Neural cell (in vitro differentiated cells): Measurements from ENCODE around the gene TM7SF2. TPM values are rescaled to one million over a fixed set of nuclear protein-coding genes. Genes with fewer than 3 reads are reported as not detected.

Experiments used
- H2AFZ ChIP-seq: fragments of 200-600, 300-800 bp; sonication (generic), shearing (Covaris generic); 2 replicates; pipeline ENCODE4 v1.6.0; 2014; ENCODE audit warnings: low read depth, mild to moderate bottlenecking, antibody characterized with exemption, low read length, moderate library complexity
- H3F3A ChIP-seq: fragments of 200-600 bp; shearing (Covaris generic); 2 replicates; pipeline ENCODE4 v1.6.1; 2016; ENCODE audit warnings: mild to moderate bottlenecking, moderate library complexity, mixed read lengths, antibody characterized with exemption, low read length; ENCODE audit not compliant: insufficient read depth, poor library complexity, severe bottlenecking
- H3K27ac ChIP-seq: fragments of 200-600, 300-800 bp; sonication (generic), shearing (Covaris generic); 2 replicates; pipeline ENCODE4 v1.5.1; 2014; ENCODE audit warnings: mild to moderate bottlenecking, low read length, moderate library complexity
- H3K27me3 ChIP-seq: fragments of 300-800, 200-600 bp; sonication (generic), shearing (Covaris generic); 2 replicates; pipeline ENCODE4 v1.6.0; 2014; ENCODE audit warnings: mild to moderate bottlenecking, low read depth, low read length, moderate library complexity; ENCODE audit not compliant: insufficient read depth
- H3K36me3 ChIP-seq: fragments of 300-800, 200-600 bp; sonication (generic), shearing (Covaris generic); 2 replicates; pipeline ENCODE4 v1.5.1; 2014; ENCODE audit warnings: mild to moderate bottlenecking, antibody characterized with exemption, low read length, moderate library complexity; ENCODE audit not compliant: insufficient read depth
- H3K4me2 ChIP-seq: fragments of 300-800, 200-600 bp; sonication (generic), shearing (Covaris generic); 2 replicates; pipeline ENCODE4 v1.6.0; 2014; ENCODE audit warnings: mild to moderate bottlenecking, low read length
- H3K4me3 ChIP-seq: fragments of 300-800, 200-600 bp; sonication (generic), shearing (Covaris generic); 2 replicates; pipeline ENCODE4 v1.5.1; 2014; ENCODE audit warnings: mild to moderate bottlenecking, low read length, moderate library complexity
- H3K79me2 ChIP-seq: fragments of 200-600 bp; shearing (Covaris generic); replicated peaks from 2 replicates; pipeline ENCODE4 v1.6.0; 2014; ENCODE audit warnings: mild to moderate bottlenecking, low read length, moderate library complexity; ENCODE audit not compliant: insufficient read depth
- H3K9ac ChIP-seq: fragments of 300-800, 200-600 bp; sonication (generic), shearing (Covaris generic); 2 replicates; pipeline ENCODE4 v1.6.1; 2016; ENCODE audit warnings: mild to moderate bottlenecking, low read length, mixed read lengths
- H3K9me2 ChIP-seq: fragments of 200-600 bp; shearing (Covaris generic); 2 replicates; pipeline ENCODE4 v1.6.1; 2016; ENCODE audit warnings: mild to moderate bottlenecking, low read length, mixed read lengths; ENCODE audit not compliant: insufficient read depth
- H3K9me3 ChIP-seq: fragments of 200-600, 300-800 bp; sonication (generic), shearing (Covaris generic); 2 replicates; pipeline ENCODE4 v1.6.1; 2016; ENCODE audit warnings: mild to moderate bottlenecking, mixed run types, low read length, moderate library complexity, mixed read lengths
- H4K20me1 ChIP-seq: fragments of 200-600 bp; shearing (Covaris generic); 2 replicates; pipeline ENCODE4 v1.6.1; 2016; ENCODE audit warnings: mild to moderate bottlenecking, mixed run types; ENCODE audit not compliant: insufficient read depth
- CTCF ChIP-seq: fragments of 450-650 bp; IDR thresholded peaks from 2 replicates; pipeline ENCODE4 v1.5.1; 2014; ENCODE audit warnings: antibody characterized with exemption, mild to moderate bottlenecking, moderate library complexity; ENCODE audit not compliant: poor library complexity, severe bottlenecking
- EP300 ChIP-seq: fragments of 450-650 bp; conservative IDR thresholded peaks from 2 replicates; pipeline ENCODE4 v1.6.1; 2014; ENCODE audit warnings: antibody characterized with exemption, mild to moderate bottlenecking, moderate library complexity; ENCODE audit not compliant: poor library complexity, severe bottlenecking
- EZH2 ChIP-seq: fragments of 200-600, 300-800 bp; shearing (Covaris generic), sonication (generic); IDR thresholded peaks from 2 replicates; pipeline ENCODE4 v1.6.1; 2014; ENCODE audit warnings: antibody characterized with exemption, low read length, borderline replicate concordance, mild to moderate bottlenecking; ENCODE audit not compliant: insufficient read depth, poor library complexity, severe bottlenecking
- MXI1 ChIP-seq: fragments of 450-650 bp; conservative IDR thresholded peaks from 2 replicates; pipeline ENCODE4 v1.6.1; 2014; ENCODE audit warnings: antibody characterized with exemption, mild to moderate bottlenecking; ENCODE audit not compliant: poor library complexity, severe bottlenecking
- POLR2AphosphoS5 ChIP-seq: IDR thresholded peaks from 2 replicates; pipeline ENCODE4 v1.6.1; 2012
- RAD21 ChIP-seq: fragments of 450-650 bp; conservative IDR thresholded peaks from 2 replicates; pipeline ENCODE4 v1.6.1; 2014; ENCODE audit warnings: antibody characterized with exemption, mild to moderate bottlenecking, moderate library complexity
- REST ChIP-seq: IDR thresholded peaks from 2 replicates; pipeline ENCODE4 v1.6.1; 2012; ENCODE audit warnings: borderline replicate concordance
- SMC3 ChIP-seq: fragments of 450-650 bp; conservative IDR thresholded peaks from 2 replicates; pipeline ENCODE4 v1.6.1; 2014; ENCODE audit warnings: antibody characterized with exemption, mild to moderate bottlenecking, moderate library complexity; ENCODE audit not compliant: poor library complexity
- TAF1 ChIP-seq: IDR thresholded peaks from 2 replicates; pipeline ENCODE4 v1.6.1; 2012; ENCODE audit warnings: low read depth
- polyA plus RNA-seq: library from polyadenylated mRNA; depleted of rRNA; stranded (reverse); fragments of >200 nt; gene quantifications from 2 replicates; pipeline ENCODE4 v1.2.3, GENCODE V29; 2014

TM7SF2 gene
- polyA plus RNA-seq, 1 donor from 2014 or later: 78.4 TPM

- Histone ChIP-seq H3K36me3 (no peaks in the 10 kb centered on the region), H3F3A (peaks cover 5% of the 10 kb centered on the region), H3K9me3 (no peaks in the 10 kb centered on the region), H3K27me3 (no peaks in the 10 kb centered on the region), H3K9me2 (no peaks in the 10 kb centered on the region), H4K20me1 (no peaks in the 10 kb centered on the region), H3K9ac (peak overlapping the region; percentile 97), H3K79me2 (peaks cover 16% of the 10 kb centered on the region), H3K27ac (peak overlapping the region; percentile 98), H3K4me3 (peak overlapping the region; percentile 100), H2AFZ (peak overlapping the region; percentile 87), H3K4me2 (peak overlapping the region; percentile 92)
- TF ChIP-seq RAD21 (peak; percentile 21), EZH2 (no peak), TAF1 (peak; percentile 84), POLR2AphosphoS5 (peak; percentile 73), MXI1 (peak; percentile 69), CTCF (no peak), EP300 (no peak), REST (peak; percentile 7), SMC3 (peak; percentile 25)
These were observed 23.4 kb downstream of the TM7SF2 start for GRCh38 chr11:65134952-65135632.

GRCh38 chr11:65135633-65136145, 24.0 kb downstream of the TM7SF2 start:
- H3K79me2 ChIP-seq: peaks cover 16% of the 10 kb centered on the region
- no peaks in the 10 kb centered on the region for H4K20me1 ChIP-seq
- no peaks in the 10 kb centered on the region for H3K36me3 ChIP-seq
- H2AFZ ChIP-seq: peak overlapping the region; percentile 87
- H3K27ac ChIP-seq: peak overlapping the region; percentile 98
- no peak for TF ChIP-seq POLR2AphosphoS5
- no peak for TF ChIP-seq EZH2
- TF ChIP-seq REST: no peak
- TF ChIP-seq RAD21: no peak
- no peak for TF ChIP-seq CTCF
- TF ChIP-seq MXI1: no peak
- TF ChIP-seq EP300: no peak
- TF ChIP-seq SMC3: no peak
- no peak for TF ChIP-seq TAF1
- peak overlapping the region; percentile 100 for H3K4me3 ChIP-seq
- H3K9me3 ChIP-seq: no peaks in the 10 kb centered on the region
- peaks cover 5% of the 10 kb centered on the region for H3F3A ChIP-seq
- H3K9ac ChIP-seq: peak overlapping the region; percentile 97
- H3K4me2 ChIP-seq: peak overlapping the region; percentile 92
- H3K9me2 ChIP-seq: no peaks in the 10 kb centered on the region
- H3K27me3 ChIP-seq: no peaks in the 10 kb centered on the region
